HUES6 (cell line): ENCODE data around the gene ITGA3.
"Not testable (repeated sequence)": the region's sequence is repeated elsewhere in the genome, so short reads cannot be mapped to it uniquely, and the experiment has no call there.

Source experiments
- H3K27ac ChIP-seq: 2 replicates; pipeline ENCODE4 v1.7.0; 2013; ENCODE audit warnings: low read depth, mild to moderate bottlenecking, low read length, inconsistent platforms
- H3K27me3 ChIP-seq: 2 replicates; pipeline ENCODE4 v1.6.1; 2013; ENCODE audit warnings: low read length; ENCODE audit not compliant: control insufficient read depth, insufficient read depth
- H3K36me3 ChIP-seq: 2 replicates; pipeline ENCODE4 v1.6.1; 2013; ENCODE audit warnings: low read length; ENCODE audit not compliant: control insufficient read depth, insufficient read depth
- H3K4me1 ChIP-seq: 2 replicates; pipeline ENCODE4 v1.6.1; 2013; ENCODE audit warnings: low read length; ENCODE audit not compliant: control insufficient read depth, insufficient read depth
- H3K4me3 ChIP-seq: 2 replicates; pipeline ENCODE4 v1.5.1; 2013; ENCODE audit warnings: low read depth, low read length
- H3K9ac ChIP-seq: one replicate; pipeline ENCODE4 v1.6.1; 2013; ENCODE audit warnings: mild to moderate bottlenecking, low read length
- H3K9me3 ChIP-seq: 2 replicates; pipeline ENCODE4 v1.6.1; 2013; ENCODE audit warnings: low read depth, low read length; ENCODE audit not compliant: control insufficient read depth, insufficient read depth

ITGA3 gene

DNA sequence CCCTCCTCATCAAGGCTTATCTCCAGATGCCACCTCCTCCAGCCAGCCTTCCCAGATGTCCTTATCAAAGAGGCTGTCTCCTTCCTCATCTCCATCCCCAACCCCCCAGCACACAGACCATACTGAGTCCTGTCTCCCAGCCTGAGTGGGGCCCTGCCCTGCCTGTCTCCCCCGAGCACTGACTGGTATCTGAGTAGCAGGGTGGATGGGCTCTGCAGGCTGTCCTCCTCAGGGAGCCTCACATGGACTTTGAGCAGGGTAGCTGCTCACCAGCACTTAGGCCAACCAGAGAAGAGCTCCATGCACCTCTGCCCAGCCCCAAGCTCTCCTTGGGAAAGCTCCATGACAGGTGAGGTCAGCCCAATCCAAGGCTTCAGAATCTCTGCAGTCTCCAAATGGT, 20.0 kb upstream of the ITGA3 start:
- Histone ChIP-seq H3K36me3 (no peaks in the 10 kb centered on the region), H3K27me3 (no peaks in the 10 kb centered on the region), H3K4me3 (no peak overlapping the region), H3K27ac (no peak overlapping the region), H3K4me1 (peaks cover 16% of the 10 kb centered on the region), H3K9me3 (no peaks in the 10 kb centered on the region), H3K9ac (no peak overlapping the region)

GRCh38 chr17:50036455-50037261, 19.3 kb upstream of the ITGA3 start:
- Histone ChIP-seq H3K9me3 (no peaks in the 10 kb centered on the region), H3K36me3 (no peaks in the 10 kb centered on the region), H3K27ac (no peak overlapping the region), H3K27me3 (no peaks in the 10 kb centered on the region), H3K4me3 (no peak overlapping the region), H3K9ac (no peak overlapping the region), H3K4me1 (peaks cover 16% of the 10 kb centered on the region)

- Histone ChIP-seq H3K36me3 (no peaks in the 10 kb centered on the region), H3K9ac (no peak overlapping the region), H3K27me3 (no peaks in the 10 kb centered on the region), H3K9me3 (no peaks in the 10 kb centered on the region), H3K4me3 (no peak overlapping the region), H3K4me1 (peaks cover 16% of the 10 kb centered on the region), H3K27ac (no peak overlapping the region)
These were observed 18.4 kb upstream of the ITGA3 start for GRCh38 chr17:50037321-50038107.

DNA sequence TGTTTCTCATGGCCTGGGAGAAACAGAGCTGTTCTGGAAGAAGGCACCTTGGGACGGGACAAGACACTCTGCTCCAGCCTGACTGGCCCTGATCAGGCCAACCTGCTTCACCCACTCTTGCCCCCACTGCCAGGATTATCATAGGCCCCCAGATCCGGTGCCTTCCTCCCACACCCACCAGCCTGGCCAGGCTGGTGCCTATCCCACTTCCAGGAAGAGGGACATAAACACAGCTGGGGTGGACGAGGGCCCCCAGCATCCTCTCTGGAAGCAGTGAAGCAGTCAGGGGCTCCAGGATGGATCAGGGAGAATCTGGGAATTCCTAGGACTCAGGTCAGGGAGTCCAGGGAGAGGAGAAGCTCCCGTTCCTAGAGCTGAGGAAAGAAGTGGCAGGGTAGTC, 16.9 kb upstream of the ITGA3 start:
- Histone ChIP-seq H3K9me3 (no peaks in the 10 kb centered on the region), H3K4me3 (no peak overlapping the region), H3K36me3 (no peaks in the 10 kb centered on the region), H3K4me1 (peaks cover 16% of the 10 kb centered on the region), H3K27me3 (no peaks in the 10 kb centered on the region), H3K9ac (no peak overlapping the region), H3K27ac (no peak overlapping the region)

GRCh38 chr17:50040496-50040895, 15.4 kb upstream of the ITGA3 start:
- not testable (repeated sequence) for H3K27ac ChIP-seq, H3K4me3 ChIP-seq, H3K9me3 ChIP-seq, H3K9ac ChIP-seq, H3K36me3 ChIP-seq, H3K27me3 ChIP-seq
- H3K4me1 ChIP-seq, result peaks cover 11% of the 10 kb centered on the region; the same call in 1 of the 2 replicates

DNA sequence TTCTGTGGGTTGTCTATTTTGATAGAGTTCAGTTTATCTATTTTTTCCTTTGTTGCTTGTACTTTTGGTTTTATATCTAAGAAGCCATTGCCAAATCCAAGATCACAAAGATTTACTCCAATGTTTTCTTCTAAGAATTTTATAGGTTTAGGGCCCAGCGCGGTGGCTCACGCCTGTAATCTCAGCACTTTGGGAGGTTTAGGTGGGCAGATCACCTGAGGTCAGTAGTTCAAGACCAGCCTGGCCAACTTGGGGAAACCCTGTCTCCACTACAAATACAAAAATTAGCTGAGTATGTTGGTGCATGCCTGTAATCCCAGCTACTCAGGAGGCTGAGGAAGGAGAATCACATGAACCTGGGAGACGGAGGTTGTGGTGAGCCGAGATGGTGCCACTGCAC, 13.7 kb upstream of the ITGA3 start:
- no peak overlapping the region for H3K4me3 ChIP-seq
- H3K27me3 ChIP-seq, result no peaks in the 10 kb centered on the region
- H3K36me3 ChIP-seq, result no peaks in the 10 kb centered on the region
- H3K9me3 ChIP-seq, result no peaks in the 10 kb centered on the region
- no peak overlapping the region for H3K27ac ChIP-seq
- no peak overlapping the region for H3K9ac ChIP-seq
- peaks cover 2% of the 10 kb centered on the region for H3K4me1 ChIP-seq

DNA sequence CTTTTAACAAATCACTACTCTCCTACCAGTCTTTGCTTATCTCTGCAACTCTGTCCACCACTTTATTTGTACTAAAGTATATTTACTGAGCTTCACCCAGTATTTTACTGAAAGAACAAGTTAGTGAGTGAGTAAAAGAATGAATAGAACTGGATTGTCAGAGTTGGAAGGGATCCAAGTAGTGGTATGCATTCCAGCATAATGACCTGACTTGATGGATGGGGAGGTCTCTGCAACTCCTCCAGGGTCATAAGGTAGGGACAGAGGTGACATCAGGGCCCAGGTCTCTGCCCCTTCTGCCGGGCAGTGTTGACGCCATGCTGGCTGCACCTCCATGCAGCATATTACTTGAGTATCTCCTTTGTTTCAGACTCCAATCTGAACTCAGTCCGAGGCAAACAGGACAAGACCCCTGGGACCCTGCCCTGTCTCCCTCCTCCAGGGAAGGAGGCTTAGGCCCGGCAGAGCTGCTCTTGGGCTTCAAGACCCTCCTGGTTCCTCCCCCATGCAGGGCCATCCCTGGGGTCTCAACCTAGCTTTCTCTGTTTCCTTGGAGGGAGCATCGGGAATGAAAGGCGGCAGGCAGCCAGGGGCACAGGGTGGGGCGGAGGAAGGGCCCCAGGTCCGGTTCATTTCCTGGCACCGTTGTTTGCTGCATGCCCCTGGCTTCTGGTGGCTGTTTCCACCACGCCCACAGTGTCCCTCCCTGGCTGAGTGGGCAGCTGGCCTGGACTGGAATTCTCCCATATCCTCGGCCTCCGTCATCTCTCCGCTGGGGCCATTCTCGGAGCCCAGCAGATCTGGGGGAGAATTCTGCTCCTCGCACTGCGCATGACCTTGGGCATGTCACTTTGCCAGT, 12.4 kb upstream of the ITGA3 start:
- no peak overlapping the region for H3K9ac ChIP-seq
- peaks cover 9% of the 10 kb centered on the region for H3K4me1 ChIP-seq
- H3K27ac ChIP-seq, result no peak overlapping the region
- no peak overlapping the region for H3K4me3 ChIP-seq
- H3K36me3 ChIP-seq, result no peaks in the 10 kb centered on the region
- no peaks in the 10 kb centered on the region for H3K9me3 ChIP-seq
- no peaks in the 10 kb centered on the region for H3K27me3 ChIP-seq

GRCh38 chr17:50044483-50044882, 11.4 kb upstream of the ITGA3 start:
- Histone ChIP-seq H3K9me3 (no peaks in the 10 kb centered on the region), H3K36me3 (no peaks in the 10 kb centered on the region), H3K27ac (no peak overlapping the region), H3K9ac (no peak overlapping the region), H3K4me3 (no peak overlapping the region), H3K4me1 (peaks cover 9% of the 10 kb centered on the region), H3K27me3 (no peaks in the 10 kb centered on the region)

GRCh38 chr17:50045154-50045553, 10.8 kb upstream of the ITGA3 start:
- Histone ChIP-seq H3K36me3 (no peaks in the 10 kb centered on the region), H3K9me3 (no peaks in the 10 kb centered on the region), H3K9ac (no peak overlapping the region), H3K27me3 (no peaks in the 10 kb centered on the region), H3K4me1 (peaks cover 10% of the 10 kb centered on the region), H3K27ac (no peak overlapping the region), H3K4me3 (no peak overlapping the region)

DNA sequence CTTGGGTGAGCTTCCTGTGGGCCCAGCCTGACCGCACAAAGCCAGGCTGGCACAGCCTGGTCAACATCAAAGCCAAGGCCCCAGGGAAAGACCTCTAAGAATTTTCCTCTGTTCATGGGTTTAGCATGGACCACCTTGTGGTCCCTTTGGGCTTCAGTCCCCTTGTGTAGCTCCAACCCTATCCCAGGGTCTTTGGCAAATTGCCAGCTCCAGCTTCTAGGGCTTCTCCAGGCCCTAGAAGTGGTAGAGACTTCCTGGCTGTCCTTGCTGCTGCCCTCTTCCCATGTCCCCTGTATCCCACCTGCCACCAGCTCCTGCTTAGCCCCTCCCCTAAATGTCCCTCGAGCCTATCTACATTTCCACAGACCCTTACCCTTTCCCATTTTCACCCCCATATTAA, 9.7 kb upstream of the ITGA3 start:
- no peaks in the 10 kb centered on the region for H3K36me3 ChIP-seq
- peaks cover 20% of the 10 kb centered on the region for H3K4me1 ChIP-seq
- H3K27ac ChIP-seq, result no peak overlapping the region

More for the DNA sequence above, 9.7 kb upstream of the ITGA3 start:
- no peaks in the 10 kb centered on the region for H3K27me3 ChIP-seq
- H3K9me3 ChIP-seq, result no peaks in the 10 kb centered on the region
- no peak overlapping the region for H3K9ac ChIP-seq
- H3K4me3 ChIP-seq, result no peak overlapping the region
